Lower lobe of right lung (tissue), 2 donors: ENCODE results near the gene JARID2. TPM values are rescaled to one million over a fixed set of nuclear protein-coding genes. Genes with fewer than 3 reads are reported as not detected.

Experiments
- ATAC-seq, 2 donors: fragments of 200-7000 bp; cut with Tn5 transposase; one replicate each; pipeline ENCODE4 v1.9.1; 2020 to 2022; ENCODE audit warnings: mild to moderate bottlenecking in 2 of 2, moderate library complexity in 2 of 2
- DNase-seq: peaks from one replicate; pipeline ENCODE4 v3.0.0-alpha.2; 2020
- H3K27ac ChIP-seq: fragments of 200-600 bp; one replicate; pipeline ENCODE4 v1.8.0; 2022
- H3K27me3 ChIP-seq: fragments of 200-600 bp; one replicate; pipeline ENCODE4 v1.8.0; 2022; ENCODE audit warnings: low read depth
- H3K36me3 ChIP-seq: fragments of 200-600 bp; one replicate; pipeline ENCODE4 v1.8.0; 2022; ENCODE audit warnings: mild to moderate bottlenecking
- H3K4me1 ChIP-seq: fragments of 200-600 bp; one replicate; pipeline ENCODE4 v1.8.0; 2022
- H3K4me3 ChIP-seq: fragments of 200-600 bp; one replicate; pipeline ENCODE4 v1.8.0; 2022; ENCODE audit warnings: mild to moderate bottlenecking
- H3K9me3 ChIP-seq: fragments of 200-600 bp; one replicate; pipeline ENCODE4 v1.8.0; 2022
- CTCF ChIP-seq: fragments of 200-600 bp; IDR thresholded peaks from one replicate; pipeline ENCODE4 v1.8.0; 2022; ENCODE audit warnings: antibody characterized with exemption, mild to moderate bottlenecking
- intact Hi-C: fragments of 100-400 bp; cut with DNase I; formaldehyde crosslinking; loops from one replicate; pipeline ENCODE4 v1.11.0; 2022
- total RNA-seq: library from RNA; stranded (reverse); fragmentation: NEBNext Ultra II Directional; extraction: Animal tissue kit (Norgen Biotek cat#: 25700); gene quantifications from one replicate; pipeline ENCODE4 v1.2.1, GENCODE V29; 2021
- donor health status: DM: no; HTN: yes; CAD: no; lungs with severe emphysema.

JARID2 gene
- total RNA-seq, 1 donor from 2014 or later: 16.0 TPM

GRCh38 chr6:15301179-15302006 lies 55.5 kb downstream of the JARID2 start:
- ATAC-seq: no peak
- no peak overlapping the region for H3K4me3 ChIP-seq
- peaks cover 42% of the 10 kb centered on the region for H3K4me1 ChIP-seq

GRCh38 chr6:15303162-15303919 lies 57.5 kb downstream of the JARID2 start:
- ATAC-seq (peak in 1 of 2 donors; percentile 43), DNase-seq (no peak)
- Histone ChIP-seq H3K27me3 (no peaks in the 10 kb centered on the region), H3K36me3 (no peaks in the 10 kb centered on the region), H3K4me1 (peaks cover 34% of the 10 kb centered on the region), H3K27ac (no peak overlapping the region), H3K9me3 (no peaks in the 10 kb centered on the region), H3K4me3 (no peak overlapping the region)
- intact Hi-C loops: no loop called here
- TF ChIP-seq CTCF: no peak

More at GRCh38 chr6:15301179-15302006, 55.5 kb downstream of the JARID2 start:
- no peaks in the 10 kb centered on the region for H3K27me3 ChIP-seq
- TF ChIP-seq CTCF: no peak
- no peak overlapping the region for H3K27ac ChIP-seq
- H3K36me3 ChIP-seq: no peaks in the 10 kb centered on the region
- no peak for DNase-seq
- no peaks in the 10 kb centered on the region for H3K9me3 ChIP-seq
- intact Hi-C loops: no loop called here

DNA sequence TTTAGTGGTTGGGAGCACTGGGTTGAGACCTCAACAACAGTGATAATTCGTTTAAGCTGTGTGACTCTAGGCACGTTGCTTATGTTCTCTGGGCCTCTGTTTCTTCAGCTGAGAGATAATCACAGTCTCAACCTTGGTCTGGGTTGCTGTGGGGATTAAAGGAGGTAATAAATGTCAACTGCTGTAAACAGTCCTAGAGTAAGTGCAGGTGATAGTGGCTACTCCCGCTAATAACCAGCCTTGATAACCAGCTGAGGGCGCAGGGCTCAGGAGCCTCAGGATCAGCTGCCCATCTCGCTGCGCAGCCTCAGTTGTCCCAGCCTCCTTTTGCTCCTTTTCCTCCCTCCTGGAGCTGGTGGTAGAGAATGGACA lies 58.0 kb downstream of the JARID2 start:
- Histone ChIP-seq H3K4me1 (peaks cover 35% of the 10 kb centered on the region), H3K4me3 (no peak overlapping the region), H3K36me3 (no peaks in the 10 kb centered on the region), H3K27me3 (no peaks in the 10 kb centered on the region), H3K27ac (no peak overlapping the region), H3K9me3 (no peaks in the 10 kb centered on the region)
- intact Hi-C loops: no loop called here
- DNase-seq: no peak
- ATAC-seq: no peak
- no peak for TF ChIP-seq CTCF

GRCh38 chr6:15304337-15305042 lies 58.6 kb downstream of the JARID2 start:
- H3K27me3 ChIP-seq: no peaks in the 10 kb centered on the region
- no peak overlapping the region for H3K27ac ChIP-seq
- no peaks in the 10 kb centered on the region for H3K9me3 ChIP-seq
- H3K4me3 ChIP-seq: no peak overlapping the region
- TF ChIP-seq CTCF: no peak
- intact Hi-C loops: no loop called here
- DNase-seq: no peak
- no peaks in the 10 kb centered on the region for H3K36me3 ChIP-seq
- ATAC-seq: no peak
- peaks cover 40% of the 10 kb centered on the region for H3K4me1 ChIP-seq

DNA sequence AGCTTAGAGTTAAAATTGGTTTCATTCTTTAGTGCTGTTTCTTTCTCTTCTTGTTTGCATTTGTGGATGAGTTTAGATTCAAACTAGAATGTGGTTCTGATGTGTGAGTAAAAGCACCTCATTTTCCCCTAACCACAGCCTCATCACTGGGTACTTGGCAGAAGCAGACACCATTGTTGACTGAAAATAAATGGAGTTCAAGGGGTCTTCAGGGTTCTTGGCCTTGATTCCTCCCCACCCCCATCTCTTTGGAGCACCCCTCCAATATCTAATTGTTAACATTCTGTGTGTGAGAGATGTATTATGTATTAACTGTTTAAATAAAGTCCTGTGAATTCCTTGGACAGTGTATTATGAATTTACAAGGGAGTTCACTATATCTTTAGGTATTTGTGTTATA lies 59.6 kb downstream of the JARID2 start:
- no peak overlapping the region for H3K27ac ChIP-seq
- DNase-seq (no peak), ATAC-seq (no peak)
- intact Hi-C loops: no loop called here
- H3K27me3 ChIP-seq: no peaks in the 10 kb centered on the region
- peaks cover 44% of the 10 kb centered on the region for H3K4me1 ChIP-seq
- H3K36me3 ChIP-seq: no peaks in the 10 kb centered on the region
- H3K4me3 ChIP-seq: no peak overlapping the region
- H3K9me3 ChIP-seq: no peaks in the 10 kb centered on the region
- TF ChIP-seq CTCF: no peak
